ENCODE results near the gene CYP4B1.
"Not testable (repeated sequence)": the region's sequence is repeated elsewhere in the genome, so short reads cannot be mapped to it uniquely, and the experiment has no call there.

CYP4B1 gene

DNA sequence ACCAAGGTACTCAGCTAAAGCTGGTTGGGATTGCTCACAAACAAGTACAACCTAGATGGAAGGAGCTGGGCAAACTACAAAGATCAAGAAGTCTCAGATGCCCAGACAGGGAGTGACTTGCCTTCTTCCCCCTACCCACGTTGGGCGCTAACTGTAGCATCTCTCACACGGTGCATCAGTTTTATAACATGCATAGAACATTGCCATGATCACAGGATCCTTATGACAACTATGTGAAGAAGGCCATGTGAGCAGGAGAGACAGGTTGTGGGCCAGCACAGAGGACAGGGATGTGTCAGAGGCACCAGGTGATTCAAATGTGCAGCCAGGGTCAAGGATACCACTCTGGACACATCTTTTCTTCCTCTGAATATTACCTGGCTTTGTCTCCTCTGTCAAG lies 28.3 kb upstream of the CYP4B1 start:
- no peak for DNase-seq
- peaks cover 26% of the 10 kb centered on the region for H3K9me3 Mint-ChIP-seq
- no peak overlapping the region for H3K4me3 Mint-ChIP-seq
- H3K27ac Mint-ChIP-seq = no peak overlapping the region
- H3K27me3 Mint-ChIP-seq = peaks cover 15% of the 10 kb centered on the region
- H3K36me3 Mint-ChIP-seq (ENCODE audit: low read depth) = peaks cover 3% of the 10 kb centered on the region
- no peak for ATAC-seq
- no peaks in the 10 kb centered on the region for H3K4me1 Mint-ChIP-seq

DNA sequence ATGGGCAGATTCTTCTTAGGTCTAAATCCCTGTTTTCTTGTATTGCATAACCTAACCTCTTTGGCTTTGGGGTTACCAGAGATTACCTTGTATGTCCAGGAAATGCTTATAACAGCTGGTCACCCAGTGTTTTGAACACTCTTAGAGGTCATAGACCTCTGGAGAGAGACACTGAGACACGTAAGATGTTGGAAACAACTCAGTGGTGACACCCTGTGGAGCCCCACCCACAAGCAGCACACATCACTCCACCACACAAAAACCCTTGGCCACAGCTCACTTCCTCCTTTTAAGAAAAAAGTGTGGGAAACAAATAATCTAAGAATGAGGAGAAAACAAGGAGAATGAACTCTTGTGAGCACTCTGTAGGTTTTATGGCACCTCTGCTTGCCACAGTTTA lies 26.3 kb upstream of the CYP4B1 start:
- H3K36me3 Mint-ChIP-seq (ENCODE audit: low read depth) = peaks cover 3% of the 10 kb centered on the region
- peaks cover 10% of the 10 kb centered on the region for H3K27me3 Mint-ChIP-seq
- no peak for ATAC-seq
- H3K27ac Mint-ChIP-seq = no peak overlapping the region
- peaks cover 26% of the 10 kb centered on the region for H3K9me3 Mint-ChIP-seq
- DNase-seq = no peak
- H3K4me3 Mint-ChIP-seq = no peak overlapping the region
- no peaks in the 10 kb centered on the region for H3K4me1 Mint-ChIP-seq

DNA sequence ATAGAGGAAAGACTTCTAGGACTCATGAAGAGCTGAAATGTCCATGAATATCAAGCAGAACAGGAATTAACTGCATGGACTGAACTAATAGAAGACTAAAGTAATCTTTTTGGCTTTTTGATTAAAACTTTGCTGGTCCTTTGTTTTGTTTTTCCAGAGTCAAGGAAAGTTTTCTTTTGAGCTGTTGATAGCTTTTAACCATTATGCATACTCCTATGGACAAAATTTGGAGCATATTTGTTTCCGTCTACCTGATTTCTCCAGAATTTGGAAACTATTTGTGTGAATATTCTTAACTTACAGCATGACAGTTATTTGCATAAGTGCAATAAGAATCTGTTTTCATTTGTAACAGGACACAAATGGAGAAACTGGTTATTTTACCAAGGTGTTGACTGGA lies 24.5 kb upstream of the CYP4B1 start:
- DNase-seq = no peak
- Mint-ChIP-seq H3K4me1 (no peaks in the 10 kb centered on the region), H3K9me3 (peaks cover 26% of the 10 kb centered on the region), H3K27ac (no peak overlapping the region), H3K27me3 (no peaks in the 10 kb centered on the region), H3K36me3 (ENCODE audit: low read depth) (peaks cover 3% of the 10 kb centered on the region), H3K4me3 (no peak overlapping the region)
- ATAC-seq = no peak

DNA sequence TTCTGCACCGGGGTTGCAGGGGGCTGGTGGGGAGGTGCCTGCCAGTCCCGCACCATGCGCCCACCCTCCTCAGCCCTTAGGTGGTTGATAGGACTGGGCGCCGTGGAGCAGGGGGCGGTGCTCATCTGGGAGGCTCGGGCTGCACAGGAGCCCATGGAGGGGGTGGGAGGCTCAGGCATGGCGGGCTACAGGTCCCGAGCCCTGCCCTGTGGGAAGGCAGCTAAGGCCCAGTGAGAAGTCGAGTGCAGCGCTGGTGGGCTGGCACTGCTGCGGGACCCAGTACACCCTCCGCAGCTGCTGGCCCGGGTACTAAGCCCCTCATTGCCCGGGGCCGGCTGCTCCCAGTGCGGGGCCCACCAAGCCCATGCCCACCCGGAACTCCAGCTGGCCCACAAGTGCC lies 20.4 kb upstream of the CYP4B1 start:
- not testable (repeated sequence) for ATAC-seq; H3K4me3 Mint-ChIP-seq; DNase-seq; H3K36me3 Mint-ChIP-seq (ENCODE audit: low read depth); H3K4me1 Mint-ChIP-seq; H3K27ac Mint-ChIP-seq; H3K27me3 Mint-ChIP-seq
- H3K9me3 Mint-ChIP-seq = peaks cover 16% of the 10 kb centered on the region

DNA sequence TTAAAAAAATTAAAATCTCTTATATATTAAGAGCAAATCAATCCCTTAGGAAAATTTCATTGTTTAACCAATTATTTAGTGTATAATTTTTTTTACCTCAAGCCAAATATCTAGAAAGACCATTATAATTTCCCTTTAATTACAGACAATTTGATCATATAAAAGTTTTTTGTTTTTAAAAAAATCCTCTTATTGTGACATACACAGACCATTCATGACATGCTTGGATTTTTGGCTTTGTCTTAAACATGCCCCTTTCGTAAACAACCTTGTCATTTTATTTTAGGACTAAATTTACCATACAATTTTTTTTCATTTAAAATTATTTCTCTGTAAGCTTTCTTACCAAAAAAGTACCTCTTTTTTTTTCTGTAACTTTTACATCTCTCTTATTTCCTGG lies 14.2 kb upstream of the CYP4B1 start:
- no peak for DNase-seq
- peaks cover 9% of the 10 kb centered on the region for H3K9me3 Mint-ChIP-seq
- ATAC-seq = no peak
- H3K4me1 Mint-ChIP-seq = no peaks in the 10 kb centered on the region
- no peaks in the 10 kb centered on the region for H3K36me3 Mint-ChIP-seq (ENCODE audit: low read depth)
- peaks cover 15% of the 10 kb centered on the region for H3K27me3 Mint-ChIP-seq
- H3K27ac Mint-ChIP-seq = no peak overlapping the region
- no peak overlapping the region for H3K4me3 Mint-ChIP-seq

DNA sequence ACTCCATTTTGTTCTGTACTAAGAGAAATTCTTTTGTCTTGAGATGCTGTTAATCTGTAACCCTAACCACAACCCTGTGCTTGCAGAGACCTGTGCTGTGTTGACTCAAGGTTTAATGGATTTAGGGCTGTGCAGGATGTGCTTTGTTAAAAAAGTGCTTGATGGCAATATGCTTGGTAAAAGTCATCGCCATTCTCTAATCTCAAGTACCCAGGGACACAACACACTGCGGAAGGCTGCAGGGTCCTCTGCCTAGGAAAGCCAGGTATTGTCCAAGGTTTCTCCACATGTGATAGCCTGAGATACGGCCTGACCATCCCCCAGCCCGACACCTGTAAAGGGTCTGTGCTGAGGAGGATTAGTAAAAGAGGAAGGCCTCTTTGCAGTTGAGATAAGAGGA lies 10.2 kb upstream of the CYP4B1 start:
- not testable (repeated sequence) for DNase-seq; H3K4me1 Mint-ChIP-seq; ATAC-seq; H3K36me3 Mint-ChIP-seq (ENCODE audit: low read depth); H3K9me3 Mint-ChIP-seq; H3K27ac Mint-ChIP-seq; H3K4me3 Mint-ChIP-seq
- peaks cover 16% of the 10 kb centered on the region for H3K27me3 Mint-ChIP-seq

DNA sequence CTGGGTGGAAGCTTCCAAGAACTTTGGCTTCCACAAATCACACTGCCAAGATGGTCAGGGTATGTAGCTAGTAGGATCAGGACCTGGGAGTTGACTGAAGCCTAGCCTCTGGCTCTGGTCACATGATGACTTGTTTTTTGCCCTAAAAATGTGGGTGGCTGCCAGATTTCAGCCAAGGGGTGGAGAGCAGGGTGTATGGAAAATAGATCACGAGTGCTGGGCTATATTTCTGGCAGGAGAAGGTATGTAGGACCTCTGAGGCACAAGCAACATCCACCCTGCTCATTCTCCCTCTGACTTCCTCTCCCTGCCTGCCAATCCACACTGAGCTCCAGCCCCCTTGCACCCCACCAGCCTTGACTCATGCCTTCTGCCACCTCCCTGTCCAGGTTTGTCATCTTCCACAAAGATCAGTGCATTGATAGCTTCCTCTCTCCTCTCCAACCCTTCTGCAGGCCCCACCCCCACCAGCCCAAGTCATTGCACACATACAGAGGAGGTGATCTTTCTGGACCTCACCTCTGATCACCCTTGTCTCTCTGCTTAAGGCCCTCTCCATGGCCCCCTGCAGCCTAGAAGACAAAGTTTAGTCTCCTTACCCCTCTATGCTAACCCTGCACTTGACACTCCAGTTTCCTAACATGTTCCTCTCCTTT lies 8.3 kb upstream of the CYP4B1 start:
- Mint-ChIP-seq H3K36me3 (ENCODE audit: low read depth) (no peaks in the 10 kb centered on the region), H3K27ac (no peak overlapping the region), H3K27me3 (peaks cover 14% of the 10 kb centered on the region), H3K9me3 (no peaks in the 10 kb centered on the region), H3K4me3 (no peak overlapping the region), H3K4me1 (no peaks in the 10 kb centered on the region)
- DNase-seq = no peak
- ATAC-seq = no peak

DNA sequence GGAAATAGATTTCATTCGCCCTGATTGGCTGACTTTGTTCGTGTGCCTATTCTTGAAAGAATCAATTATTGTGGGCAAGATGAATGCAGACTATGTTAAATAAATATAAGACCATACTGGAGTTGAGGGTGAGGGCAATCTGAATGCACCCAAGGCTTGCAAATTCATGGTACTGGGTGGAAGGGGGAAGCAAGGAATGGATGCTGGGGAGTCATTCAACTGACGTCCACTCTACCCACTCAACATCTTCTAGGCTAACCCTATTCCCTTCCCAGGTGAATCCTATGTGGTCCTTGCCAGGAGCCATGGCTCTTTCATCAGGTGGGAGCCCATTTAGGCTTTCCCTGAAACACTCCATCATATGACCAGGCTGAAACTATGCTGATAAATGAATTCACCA lies 5.7 kb upstream of the CYP4B1 start:
- DNase-seq (no peak), ATAC-seq (no peak)
- Mint-ChIP-seq H3K4me3 (no peak overlapping the region), H3K4me1 (no peaks in the 10 kb centered on the region), H3K27me3 (peaks cover 18% of the 10 kb centered on the region), H3K9me3 (no peaks in the 10 kb centered on the region), H3K36me3 (ENCODE audit: low read depth) (no peaks in the 10 kb centered on the region), H3K27ac (no peak overlapping the region)

DNA sequence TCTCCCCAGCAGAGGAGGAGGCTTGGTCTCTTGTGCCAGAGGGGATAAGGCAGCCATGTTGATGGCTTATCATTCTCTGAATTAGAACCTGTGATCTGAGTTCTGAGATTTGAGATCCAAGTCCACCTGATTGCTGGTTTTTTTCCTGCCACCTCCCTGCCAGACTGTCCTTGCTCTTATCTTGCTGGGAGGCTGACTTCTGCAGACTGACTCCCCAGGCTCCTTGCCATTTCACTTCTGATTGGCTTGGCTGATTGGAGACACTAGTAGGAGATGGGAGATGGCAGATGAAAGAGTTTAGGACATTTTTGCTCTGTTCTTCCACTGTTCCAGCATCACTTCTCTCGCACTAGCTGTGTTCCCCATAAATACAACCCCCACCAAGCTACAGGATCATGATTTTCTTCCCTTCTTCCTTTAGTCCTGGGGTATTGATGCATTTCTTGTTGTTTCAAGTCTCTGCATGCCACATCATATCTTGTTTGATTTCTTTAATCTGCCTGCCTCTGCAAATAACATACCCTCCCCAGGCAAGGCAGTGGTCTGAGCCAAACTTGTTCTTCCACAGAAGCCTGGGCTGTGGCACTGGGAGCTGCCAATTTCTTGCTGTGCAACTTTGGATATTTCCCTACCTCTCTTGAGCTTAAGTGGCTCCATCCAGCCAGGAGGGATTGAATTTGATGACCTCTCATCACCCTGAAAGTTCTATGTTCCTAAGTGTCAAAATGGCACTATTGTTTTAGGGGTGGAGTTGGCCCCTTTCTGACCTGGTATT lies 963 bp upstream of the CYP4B1 start:
- Mint-ChIP-seq H3K27ac (no peak overlapping the region), H3K27me3 (peaks cover 16% of the 10 kb centered on the region), H3K4me1 (no peaks in the 10 kb centered on the region), H3K9me3 (no peaks in the 10 kb centered on the region), H3K36me3 (ENCODE audit: low read depth) (no peaks in the 10 kb centered on the region), H3K4me3 (no peak overlapping the region)
- DNase-seq = no peak
- no peak for ATAC-seq

DNA sequence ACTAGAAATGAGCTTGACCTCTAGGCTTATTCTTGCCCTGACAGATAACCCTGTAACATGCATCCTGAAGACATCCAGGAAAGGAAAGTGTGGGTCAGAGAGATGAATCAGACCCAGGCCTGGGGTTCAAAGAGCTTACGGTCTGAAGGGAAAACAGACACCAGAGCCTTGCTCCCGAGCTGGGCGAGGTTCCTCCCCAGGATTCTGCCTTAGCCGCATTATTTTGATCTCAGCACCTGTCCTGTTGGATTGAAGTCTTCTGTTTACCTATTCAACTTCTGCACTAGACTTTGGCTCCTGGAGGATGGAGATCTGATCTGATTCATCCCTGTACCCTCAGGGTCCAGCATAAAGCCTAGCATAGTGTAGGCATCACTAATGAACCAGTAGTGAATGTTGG lies 1.9 kb downstream of the CYP4B1 start:
- no peaks in the 10 kb centered on the region for H3K4me1 Mint-ChIP-seq

DNA sequence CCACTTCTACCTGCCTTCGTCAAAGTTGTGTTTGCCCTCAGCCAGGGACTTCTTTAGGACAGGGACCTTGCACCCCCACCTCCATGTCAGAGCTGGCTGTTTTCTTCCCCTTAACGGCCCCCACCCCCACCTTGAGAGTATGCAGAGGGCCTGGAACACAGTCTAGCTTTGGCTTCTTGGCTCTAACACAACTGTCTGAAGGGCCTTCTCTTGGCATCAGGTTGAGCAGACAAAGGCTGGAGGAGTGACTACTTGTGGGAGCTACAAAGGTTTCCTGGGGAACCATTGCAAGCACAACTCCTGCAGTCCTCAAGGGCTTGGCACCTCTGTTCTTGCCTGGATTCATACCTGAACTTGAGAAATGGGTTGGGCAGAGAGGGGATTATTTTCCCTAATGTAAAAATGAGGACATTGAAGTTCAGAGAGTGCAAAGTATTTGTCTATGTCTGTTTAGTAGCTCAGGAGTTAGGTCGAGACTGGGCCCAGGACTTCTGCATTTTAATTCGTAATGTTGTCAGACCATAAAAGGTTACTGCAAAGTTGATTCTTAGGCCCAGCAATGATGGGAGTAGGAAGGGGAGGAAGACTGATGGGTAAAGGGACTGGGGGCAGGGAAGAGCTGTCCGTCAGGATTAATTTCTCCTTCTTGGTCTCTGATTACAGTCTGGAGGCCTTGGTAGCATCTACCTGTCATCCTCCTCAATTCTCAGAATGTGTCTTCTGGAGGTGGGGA lies 2.6 kb downstream of the CYP4B1 start:
- Mint-ChIP-seq H3K27ac (no peak overlapping the region), H3K4me1 (no peaks in the 10 kb centered on the region), H3K9me3 (no peaks in the 10 kb centered on the region), H3K36me3 (ENCODE audit: low read depth) (no peaks in the 10 kb centered on the region), H3K27me3 (peaks cover 14% of the 10 kb centered on the region), H3K4me3 (no peak overlapping the region)
- ATAC-seq (no peak), DNase-seq (no peak)

More for the DNA sequence above, 1.9 kb downstream of the CYP4B1 start:
- no peak overlapping the region for H3K4me3 Mint-ChIP-seq
- H3K9me3 Mint-ChIP-seq = no peaks in the 10 kb centered on the region
- ATAC-seq (no peak), DNase-seq (no peak)
- peaks cover 17% of the 10 kb centered on the region for H3K27me3 Mint-ChIP-seq
- H3K36me3 Mint-ChIP-seq (ENCODE audit: low read depth) = no peaks in the 10 kb centered on the region
- H3K27ac Mint-ChIP-seq = no peak overlapping the region

DNA sequence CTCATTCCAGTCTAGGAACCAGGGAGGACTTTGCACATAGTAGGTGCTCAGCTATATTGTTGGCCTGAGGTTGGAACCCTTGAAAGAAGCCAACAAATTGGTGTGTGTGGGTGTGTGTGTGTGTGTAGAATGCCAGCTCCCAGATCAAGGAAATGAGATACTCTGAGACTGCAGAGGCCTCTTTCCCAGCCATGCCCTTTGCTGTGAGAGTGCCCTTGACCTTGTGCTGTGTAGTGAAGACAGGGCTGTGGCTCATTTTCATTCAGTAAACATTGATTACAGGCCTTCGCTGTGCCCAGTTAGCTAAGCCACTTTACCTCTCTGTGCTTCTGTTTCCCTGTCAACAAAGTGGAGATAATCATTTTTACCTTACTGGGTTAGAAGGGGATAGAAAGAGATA lies 3.2 kb downstream of the CYP4B1 start:
- no peaks in the 10 kb centered on the region for H3K4me1 Mint-ChIP-seq
- no peak overlapping the region for H3K4me3 Mint-ChIP-seq
- ATAC-seq (no peak), DNase-seq (no peak)
- H3K9me3 Mint-ChIP-seq = no peaks in the 10 kb centered on the region
- no peaks in the 10 kb centered on the region for H3K36me3 Mint-ChIP-seq (ENCODE audit: low read depth)
- peaks cover 13% of the 10 kb centered on the region for H3K27me3 Mint-ChIP-seq
- no peak overlapping the region for H3K27ac Mint-ChIP-seq

DNA sequence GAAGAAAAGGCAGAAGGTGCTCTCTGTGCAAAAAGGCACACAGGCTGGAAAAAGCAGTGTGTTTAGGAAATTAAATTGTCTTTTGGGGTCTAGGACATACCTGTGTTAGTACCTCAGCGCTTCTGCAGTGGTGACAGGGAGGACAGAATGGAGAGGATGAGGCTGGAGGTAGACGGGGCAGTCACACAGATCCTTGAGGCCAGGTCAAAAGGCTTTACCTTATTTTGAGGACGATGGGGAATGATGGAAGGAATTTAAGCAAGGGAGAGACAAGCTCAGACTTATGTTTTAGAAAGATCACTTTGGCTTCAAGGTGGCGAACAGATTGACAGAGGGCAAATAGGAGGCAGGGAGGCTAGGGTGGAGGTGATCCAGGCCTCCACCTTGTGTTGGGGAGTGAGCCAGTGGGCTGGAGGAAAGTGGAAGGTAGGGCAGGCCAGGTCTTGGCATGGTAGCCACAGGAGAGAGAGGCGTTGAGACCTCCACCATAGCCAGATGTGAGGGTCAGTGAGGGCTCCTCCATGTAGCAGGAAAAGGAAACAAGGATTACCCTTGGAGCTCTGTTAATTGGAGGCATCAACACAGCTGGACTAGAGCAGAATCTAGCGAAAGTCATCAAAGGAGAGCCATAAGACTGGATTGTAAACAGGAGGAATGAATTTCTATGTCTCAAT lies 4.2 kb downstream of the CYP4B1 start:
- H3K4me1 Mint-ChIP-seq = no peaks in the 10 kb centered on the region
- no peak overlapping the region for H3K27ac Mint-ChIP-seq
- H3K36me3 Mint-ChIP-seq (ENCODE audit: low read depth) = no peaks in the 10 kb centered on the region
- ATAC-seq (no peak), DNase-seq (no peak)
- H3K27me3 Mint-ChIP-seq = peaks cover 10% of the 10 kb centered on the region
- no peaks in the 10 kb centered on the region for H3K9me3 Mint-ChIP-seq
- no peak overlapping the region for H3K4me3 Mint-ChIP-seq

DNA sequence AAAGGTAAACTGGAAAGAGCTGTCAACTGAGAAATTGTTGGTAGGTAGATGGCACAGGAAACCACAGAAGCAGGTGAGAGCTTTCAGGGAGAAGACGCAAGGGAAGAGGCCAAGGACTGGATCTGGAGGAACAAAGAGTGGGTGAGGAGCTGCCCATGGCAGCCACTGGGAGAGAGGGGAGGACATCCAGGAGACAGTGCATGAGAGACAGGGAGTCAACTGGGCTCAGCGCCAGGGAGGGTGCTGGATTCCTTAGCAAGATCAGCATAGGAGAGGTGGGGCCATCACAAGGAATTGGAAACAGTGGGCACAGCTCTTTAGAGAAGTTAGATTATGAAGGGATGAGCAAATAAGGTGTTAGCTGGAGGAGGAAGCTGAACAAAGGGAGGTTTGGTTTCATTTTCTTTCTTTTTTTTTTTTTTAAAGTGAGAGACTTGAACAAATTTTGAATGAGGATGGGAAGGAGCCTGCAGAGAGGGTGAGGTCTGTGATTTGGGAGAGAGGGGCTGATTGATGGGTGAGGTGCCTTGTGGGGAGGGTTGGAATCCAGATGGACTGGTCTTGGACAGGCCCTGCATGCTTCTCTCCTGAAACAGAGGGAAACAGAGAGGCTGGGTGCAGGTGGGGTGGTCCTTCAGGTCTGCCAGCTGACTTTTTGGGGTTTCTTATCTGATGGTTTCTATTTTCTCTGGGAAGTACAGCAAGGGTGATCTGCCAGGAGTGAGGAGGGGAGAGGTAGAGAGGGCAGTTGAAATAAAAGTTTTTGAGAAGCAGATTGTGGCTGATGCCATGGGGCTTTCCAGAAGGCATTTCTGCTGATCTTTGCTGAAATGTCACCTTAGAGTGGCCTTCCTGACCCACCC lies 5.4 kb downstream of the CYP4B1 start:
- Mint-ChIP-seq H3K27ac (no peak overlapping the region), H3K36me3 (ENCODE audit: low read depth) (no peaks in the 10 kb centered on the region), H3K27me3 (peaks cover 5% of the 10 kb centered on the region), H3K4me1 (no peaks in the 10 kb centered on the region), H3K4me3 (no peak overlapping the region), H3K9me3 (no peaks in the 10 kb centered on the region)
- no peak for DNase-seq
- ATAC-seq = no peak
